C4-2B (cell line): ENCODE data around the gene OTX2.

Experiments used
- H3K27ac ChIP-seq: fragments of 450-650 bp; 2 replicates; pipeline ENCODE4 v1.5.1; 2017
- CTCF ChIP-seq: fragments of 450-650 bp; conservative IDR thresholded peaks from 2 replicates; pipeline ENCODE4 v1.5.1; 2017; ENCODE audit warnings: mild to moderate bottlenecking
- ZFX ChIP-seq: fragments of 450-650 bp; IDR thresholded peaks from 2 replicates; pipeline ENCODE4 v1.6.1; 2017

The OTX2 gene

GRCh38 chr14:56844406-56845002 lies 34.2 kb upstream of the OTX2 start:
- TF ChIP-seq CTCF (no peak), ZFX (no peak)
- no peak overlapping the region for H3K27ac ChIP-seq

DNA sequence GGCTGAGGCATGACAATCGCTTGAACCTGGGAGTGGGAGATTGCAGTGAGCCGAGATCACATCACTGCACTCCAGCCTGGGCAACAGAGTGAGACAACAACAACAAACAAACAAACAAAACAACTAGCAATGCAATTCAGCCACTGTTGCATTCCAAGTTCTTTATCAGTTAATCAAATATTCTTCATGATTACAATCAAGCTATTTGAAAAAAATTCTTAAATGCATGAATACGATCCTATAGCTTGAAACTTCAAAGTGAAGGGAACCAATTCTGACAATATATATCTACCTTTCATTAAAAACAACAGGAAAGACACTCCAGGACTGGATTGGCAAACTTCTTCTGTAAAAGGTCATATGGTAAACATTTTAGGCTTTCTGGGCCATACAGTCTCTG lies 31.3 kb upstream of the OTX2 start:
- TF ChIP-seq CTCF (no peak), ZFX (no peak)
- no peak overlapping the region for H3K27ac ChIP-seq

DNA sequence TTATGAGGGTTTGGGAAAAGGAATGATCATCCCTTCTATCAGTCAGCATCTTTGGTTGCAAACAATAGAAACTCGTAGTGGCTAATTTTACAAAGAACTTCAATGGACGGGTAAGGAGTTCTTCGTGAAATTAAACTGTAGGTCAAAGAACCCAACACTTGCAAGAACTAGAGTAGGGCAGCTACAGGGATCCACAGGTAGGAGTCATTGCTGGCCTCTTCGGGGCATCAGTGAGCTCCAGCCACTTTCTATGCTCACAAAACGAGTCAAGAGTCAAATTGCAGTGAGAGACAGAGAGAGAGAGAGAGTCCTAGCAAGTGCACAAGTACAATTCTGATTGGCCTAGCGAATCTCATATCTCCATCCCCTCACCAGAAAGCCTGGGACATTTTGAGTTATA lies 29.9 kb upstream of the OTX2 start:
- no peak overlapping the region for H3K27ac ChIP-seq
- TF ChIP-seq CTCF (no peak), ZFX (no peak)

- TF ChIP-seq ZFX = no peak
- TF ChIP-seq CTCF = no peak
- no peak overlapping the region for H3K27ac ChIP-seq
These were observed 18.9 kb upstream of the OTX2 start for GRCh38 chr14:56829151-56829550.

GRCh38 chr14:56826214-56826613 lies 15.9 kb upstream of the OTX2 start:
- TF ChIP-seq ZFX (no peak), CTCF (no peak)
- no peak overlapping the region for H3K27ac ChIP-seq

GRCh38 chr14:56821805-56822610 lies 11.7 kb upstream of the OTX2 start:
- H3K27ac ChIP-seq = no peak overlapping the region
- TF ChIP-seq ZFX (no peak), CTCF (no peak)

- H3K27ac ChIP-seq = no peak overlapping the region
- TF ChIP-seq CTCF = no peak
These were observed 10.9 kb upstream of the OTX2 start for GRCh38 chr14:56821177-56821576.
